H1 (cell line): ENCODE measurements around the gene MACROD2. TPM values are rescaled to one million over a fixed set of nuclear protein-coding genes. Genes with fewer than 3 reads are reported as not detected.

Source experiments
- MAFK ChIP-seq: IDR thresholded peaks from 2 replicates; pipeline ENCODE4 v1.6.1; 2012; ENCODE audit warnings: low read depth, mild to moderate bottlenecking, improper control_type of control experiment, low read length
- SIN3A ChIP-seq, 2 experiments: IDR thresholded peaks in 1 of 2; conservative IDR thresholded peaks in 1 of 2; 2 replicates each; pipeline ENCODE4 v1.6.1; 2011 to 2012; ENCODE audit warnings: low read length in 2 of 2, improper control_type of control experiment in 1 of 2, low read depth in 1 of 2, mild to moderate bottlenecking in 1 of 2
- ZNF274 ChIP-seq: IDR thresholded peaks from 2 replicates; pipeline ENCODE4 v1.7.0; 2012; ENCODE audit warnings: low read length, borderline replicate concordance; ENCODE audit errors: extremely low read depth
- polyA plus RNA-seq, 7 experiments: library from polyadenylated mRNA; depleted of rRNA in 3 of 7; stranded (reverse) in 5 of 7; unstranded in 2 of 7; fragments of >200 nt in 5 of 7; fragments of 200-250 nt in 2 of 7; gene quantifications; 1 replicate in 5 of 7; 2 replicates in 1 of 7; 4 replicates in 1 of 7; pipeline versions ENCODE4 v1.2.1 to v1.2.3, GENCODE V29; 2011 to 2013; ENCODE audit warnings: missing spikeins in 2 of 7, mixed read lengths in 2 of 7
- total RNA-seq: library from RNA; stranded (reverse); fragmentation: NEBNext Ultra II Directional; extraction: Animal tissue kit (Norgen Biotek cat#: 25700); gene quantifications from 2 replicates; pipeline ENCODE4 v1.2.1, GENCODE V29; 2021

MACROD2 gene
- total and polyA plus RNA-seq, 2 of the 8 experiments (the other 6 are each of a cell fraction or from before 2014, with no cell fraction given): 0.70 to 3.9 TPM

DNA sequence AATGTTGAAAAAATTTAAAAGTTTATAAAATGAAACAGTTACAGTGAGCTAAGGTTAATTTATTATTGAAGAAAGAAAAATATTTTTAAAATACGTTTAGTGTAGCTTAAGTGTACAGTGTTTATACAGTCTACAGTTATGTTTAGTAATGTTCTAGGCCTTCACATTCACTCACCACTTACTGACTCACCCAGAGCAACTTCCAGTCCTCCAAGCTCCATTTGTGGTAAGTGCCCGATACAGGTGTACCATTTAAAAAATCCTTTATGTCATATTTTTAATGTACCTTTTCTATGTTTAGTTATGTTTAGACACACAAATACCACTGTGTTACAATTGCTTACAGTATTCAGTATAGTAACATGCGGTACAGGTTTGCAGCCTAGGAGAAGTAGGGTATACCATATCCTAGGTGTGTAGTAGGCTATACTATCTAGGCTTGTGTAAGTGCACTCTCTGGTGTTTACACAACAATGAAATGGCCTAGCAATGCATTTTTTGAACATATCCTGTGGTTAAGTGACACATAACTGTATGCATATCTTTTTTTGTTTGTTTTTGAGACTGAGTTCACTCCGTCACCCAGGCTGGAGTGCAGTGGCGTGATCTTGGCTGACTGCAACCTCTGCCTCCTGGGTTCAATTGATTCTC lies 315.8 kb downstream of the MACROD2 start (continued):
- no peak for TF ChIP-seq MAFK
- no peak for TF ChIP-seq ZNF274
- TF ChIP-seq SIN3A (conservative IDR thresholded peaks at IDR 0.05 in 1 of 2, IDR thresholded peaks at IDR 0.05 in 1 of 2; ENCODE audit: low read depth in 1 of 2, low read length in 2 of 2): no peak
